Keratinocyte (primary cell): ENCODE results near the gene ARL13A. TPM values are rescaled to one million over a fixed set of nuclear protein-coding genes. Genes with fewer than 3 reads are reported as not detected.

ENCODE experiments used
- DNase-seq: peaks from one replicate; pipeline ENCODE4 v3.0.0-alpha.2; 2011; ENCODE audit warnings: low read depth, missing footprints, low spot score
- FAIRE-seq: peaks from 2 replicates; lab custom pipeline; 2011; peaks lifted over from hg19 to GRCh38; lab: Jason Lieb, UNC
- H2AFZ ChIP-seq: 2 replicates; pipeline ENCODE4 v1.6.0; 2012; ENCODE audit warnings: low read length, control low read depth, inconsistent platforms; ENCODE audit not compliant: control insufficient read depth
- H3K27ac ChIP-seq: 2 replicates; pipeline ENCODE4 v1.5.1; 2011; ENCODE audit warnings: low read length; ENCODE audit not compliant: control insufficient read depth, insufficient read depth
- H3K27me3 ChIP-seq: 3 replicates; pipeline ENCODE4 v1.6.0; 2011; ENCODE audit warnings: low read length; ENCODE audit not compliant: control insufficient read depth, insufficient read depth; ENCODE audit errors: extremely low read depth
- H3K36me3 ChIP-seq, 2 experiments: 2 replicates in 1 of 2; 3 replicates in 1 of 2; pipeline ENCODE4 v1.5.1; 2011; ENCODE audit warnings: low read length in 2 of 2, mild to moderate bottlenecking in 1 of 2; ENCODE audit not compliant: control insufficient read depth in 2 of 2, insufficient read depth in 2 of 2; ENCODE audit errors: extremely low read depth in 1 of 2
- H3K4me1 ChIP-seq: 3 replicates; pipeline ENCODE4 v1.5.1; 2011; ENCODE audit warnings: low read length; ENCODE audit not compliant: control insufficient read depth, insufficient read depth; ENCODE audit errors: extremely low read depth
- H3K4me2 ChIP-seq: 3 replicates; pipeline ENCODE4 v1.6.0; 2011; ENCODE audit warnings: low read depth, low read length; ENCODE audit not compliant: control insufficient read depth, insufficient read depth; ENCODE audit errors: extremely low read depth
- H3K4me3 ChIP-seq, 3 experiments: fragments of 200-600 bp in 1 of 3; sonication (generic) in 1 of 3; 2 replicates in 2 of 3; 3 replicates in 1 of 3; pipeline ENCODE4 v1.5.1; 2011 to 2016; ENCODE audit warnings: low read length in 3 of 3, mild to moderate bottlenecking in 3 of 3, control low read depth in 2 of 3, inconsistent platforms in 1 of 3, low read depth in 1 of 3, mixed read lengths in 1 of 3, mixed run types in 1 of 3, moderate library complexity in 1 of 3; ENCODE audit not compliant: control insufficient read depth in 2 of 3, insufficient read depth in 2 of 3; ENCODE audit errors: extremely low read depth in 1 of 3
- H3K79me2 ChIP-seq: 2 replicates; pipeline ENCODE4 v1.6.0; 2012; ENCODE audit warnings: low read length; ENCODE audit not compliant: control insufficient read depth, insufficient read depth
- H3K9ac ChIP-seq: 3 replicates; pipeline ENCODE4 v1.6.0; 2011; ENCODE audit warnings: low read length; ENCODE audit not compliant: control insufficient read depth, insufficient read depth; ENCODE audit errors: extremely low read depth
- H3K9me1 ChIP-seq: 3 replicates; pipeline ENCODE4 v1.6.0; 2011; ENCODE audit warnings: low read length; ENCODE audit not compliant: control insufficient read depth, insufficient read depth; ENCODE audit errors: extremely low read depth
- H3K9me3 ChIP-seq: 2 replicates; pipeline ENCODE4 v1.5.1; 2012; ENCODE audit warnings: low read depth, low read length; ENCODE audit not compliant: control insufficient read depth
- H4K20me1 ChIP-seq: 3 replicates; pipeline ENCODE4 v1.6.0; 2011; ENCODE audit warnings: low read length; ENCODE audit not compliant: control insufficient read depth, insufficient read depth; ENCODE audit errors: extremely low read depth
- EZH2 ChIP-seq: IDR thresholded peaks from one replicate; pipeline ENCODE4 v1.6.1; 2012; ENCODE audit warnings: inconsistent platforms, mild to moderate bottlenecking, low read length, moderate library complexity
- dilution Hi-C: fragments of 300-500 bp; cut with MboI; formaldehyde crosslinking; loops from one replicate; pipeline ENCODE4 v1.7.0; 2020; ENCODE audit warnings: low sequenced_read_pairs; ENCODE audit not compliant: extremely low pct_ligation_motif_present
- polyA plus RNA-seq, 5 experiments: library from polyadenylated mRNA; depleted of rRNA in 3 of 5; stranded (reverse) in 3 of 5; stranded (forward) in 1 of 5; unstranded in 1 of 5; fragments of >200 nt; gene quantifications; 1 replicate in 1 of 5; 2 replicates in 3 of 5; 3 replicates in 1 of 5; pipeline versions ENCODE4 v1.2.1 to v1.2.3, GENCODE V29; 2011 to 2012; ENCODE audit warnings: missing spikeins in 2 of 5, low read depth in 1 of 5, low replicate concordance in 1 of 5
- TF ChIP-seq, protein P1 (sequence below), 3 experiments: IDR thresholded peaks in 1 of 3; conservative IDR thresholded peaks in 1 of 3; optimal IDR thresholded peaks in 1 of 3; 2 replicates in 2 of 3; 3 replicates in 1 of 3; pipeline versions ENCODE3 to v1.5.1; 2011; ENCODE audit warnings: low read length in 3 of 3, mild to moderate bottlenecking in 3 of 3, moderate library complexity in 2 of 3, control low read depth in 1 of 3, inconsistent platforms in 1 of 3; ENCODE audit not compliant: insufficient read depth in 2 of 3; ENCODE audit errors: extremely low read depth in 1 of 3

ARL13A gene
- polyA plus RNA-seq, 1 donor (not counting 4 experiments of a cell fraction or from before 2014, with no cell fraction given): not detected

DNA sequence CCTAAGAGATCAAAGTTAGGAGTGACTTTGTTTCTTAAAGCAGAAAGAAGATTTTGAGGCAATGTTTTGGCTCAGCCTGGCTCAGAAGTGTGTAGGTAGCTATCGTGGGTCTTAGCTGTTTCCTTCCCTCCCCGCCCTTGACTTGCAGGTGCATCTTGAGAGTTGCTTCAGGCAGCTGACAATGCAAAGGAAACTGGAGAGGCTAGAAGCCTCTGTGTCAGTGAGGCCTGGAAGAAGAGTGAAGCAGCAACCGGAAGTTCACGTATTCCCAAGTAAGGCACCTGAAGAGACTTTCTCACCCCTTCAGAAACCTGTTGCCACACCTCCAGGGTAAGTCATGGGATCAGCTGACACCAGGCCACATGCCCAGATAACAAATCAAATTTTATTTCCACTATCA, 30.2 kb upstream of the ARL13A start:
- no peak overlapping the region for H3K4me3 ChIP-seq
- no peaks in the 10 kb centered on the region for H3K79me2 ChIP-seq
- FAIRE-seq (no peak), DNase-seq (no peak)
- no peak overlapping the region for H3K27ac ChIP-seq
- no peaks in the 10 kb centered on the region for H3K9me1 ChIP-seq
- H3K36me3 ChIP-seq: no peaks in the 10 kb centered on the region
- dilution Hi-C loops: no loop called here
- H3K9me3 ChIP-seq: no peaks in the 10 kb centered on the region
- no peak overlapping the region for H3K4me2 ChIP-seq
- H3K27me3 ChIP-seq: no peaks in the 10 kb centered on the region
- no peaks in the 10 kb centered on the region for H4K20me1 ChIP-seq
- no peak for TF ChIP-seq EZH2
- TF ChIP-seq, protein P1, sequence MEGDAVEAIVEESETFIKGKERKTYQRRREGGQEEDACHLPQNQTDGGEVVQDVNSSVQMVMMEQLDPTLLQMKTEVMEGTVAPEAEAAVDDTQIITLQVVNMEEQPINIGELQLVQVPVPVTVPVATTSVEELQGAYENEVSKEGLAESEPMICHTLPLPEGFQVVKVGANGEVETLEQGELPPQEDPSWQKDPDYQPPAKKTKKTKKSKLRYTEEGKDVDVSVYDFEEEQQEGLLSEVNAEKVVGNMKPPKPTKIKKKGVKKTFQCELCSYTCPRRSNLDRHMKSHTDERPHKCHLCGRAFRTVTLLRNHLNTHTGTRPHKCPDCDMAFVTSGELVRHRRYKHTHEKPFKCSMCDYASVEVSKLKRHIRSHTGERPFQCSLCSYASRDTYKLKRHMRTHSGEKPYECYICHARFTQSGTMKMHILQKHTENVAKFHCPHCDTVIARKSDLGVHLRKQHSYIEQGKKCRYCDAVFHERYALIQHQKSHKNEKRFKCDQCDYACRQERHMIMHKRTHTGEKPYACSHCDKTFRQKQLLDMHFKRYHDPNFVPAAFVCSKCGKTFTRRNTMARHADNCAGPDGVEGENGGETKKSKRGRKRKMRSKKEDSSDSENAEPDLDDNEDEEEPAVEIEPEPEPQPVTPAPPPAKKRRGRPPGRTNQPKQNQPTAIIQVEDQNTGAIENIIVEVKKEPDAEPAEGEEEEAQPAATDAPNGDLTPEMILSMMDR (optimal IDR thresholded peaks at IDR 0.05 in 1 of 3, IDR thresholded peaks at IDR 0.05 in 1 of 3, conservative IDR thresholded peaks at IDR 0.05 in 1 of 3; ENCODE audit: extremely low read depth in 1 of 3, insufficient read depth in 2 of 3, low read length in 3 of 3): no peak
- H3K4me1 ChIP-seq: no peaks in the 10 kb centered on the region
- H2AFZ ChIP-seq: no peak overlapping the region
- H3K9ac ChIP-seq: no peak overlapping the region

DNA sequence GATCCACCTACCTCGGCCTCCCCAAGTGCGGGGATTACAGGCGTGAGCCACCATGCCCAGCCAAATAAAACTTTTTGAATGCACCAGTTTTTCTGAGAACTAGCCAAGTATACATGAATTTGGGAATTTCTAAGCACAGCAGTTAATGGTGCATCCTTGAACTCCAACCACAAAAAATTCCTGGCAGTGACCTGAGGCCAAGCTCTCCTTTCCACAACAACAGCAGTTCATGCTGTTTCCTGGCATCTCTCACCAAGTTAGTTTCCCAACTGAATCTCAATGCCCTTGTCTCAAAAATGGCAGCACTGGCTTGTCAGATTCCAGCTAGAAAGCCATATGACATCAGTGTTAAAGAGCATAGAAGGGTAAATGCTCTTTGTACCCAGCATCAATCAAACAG, 24.9 kb upstream of the ARL13A start:
- no peak for TF ChIP-seq EZH2
- TF ChIP-seq, protein P1 (optimal IDR thresholded peaks at IDR 0.05 in 1 of 3, IDR thresholded peaks at IDR 0.05 in 1 of 3, conservative IDR thresholded peaks at IDR 0.05 in 1 of 3; ENCODE audit: extremely low read depth in 1 of 3, insufficient read depth in 2 of 3, low read length in 3 of 3): no peak
- DNase-seq (no peak), FAIRE-seq (no peak)
- Histone ChIP-seq H3K9me3 (no peaks in the 10 kb centered on the region), H3K4me2 (no peak overlapping the region), H3K27me3 (no peaks in the 10 kb centered on the region), H3K9ac (no peak overlapping the region), H3K36me3 (no peaks in the 10 kb centered on the region), H3K4me1 (no peaks in the 10 kb centered on the region), H3K27ac (no peak overlapping the region), H3K9me1 (no peaks in the 10 kb centered on the region), H3K4me3 (no peak overlapping the region), H2AFZ (no peak overlapping the region), H4K20me1 (no peaks in the 10 kb centered on the region), H3K79me2 (no peaks in the 10 kb centered on the region)
- dilution Hi-C loops: no loop called here
